Measurements from ENCODE around the gene NCKAP5.

- TF ChIP-seq SUZ12 (IDR thresholded peaks at IDR 0.05; ENCODE audit: low read depth, low read length) = no peak
- no peak for TF ChIP-seq HNRNPH1 (optimal IDR thresholded peaks at IDR 0.05; ENCODE audit: low read depth, low read length)
- TF ChIP-seq MYC (CRISPR knock-in tag; IDR thresholded peaks at IDR 0.05; ENCODE audit: borderline replicate concordance) = no peak
- no peak for TF ChIP-seq SRF (IDR thresholded peaks at IDR 0.05; ENCODE audit: low read depth, low read length)
- TF ChIP-seq KDM5A (IDR thresholded peaks at IDR 0.05; ENCODE audit: borderline replicate concordance, low read length) = no peak
- no peak for TF ChIP-seq MZF1 (CRISPR knock-in tag; IDR thresholded peaks at IDR 0.05; ENCODE audit: borderline replicate concordance)
- no peak for TF ChIP-seq ARID5B (CRISPR knock-in tag; IDR thresholded peaks at IDR 0.05)
- TF ChIP-seq GABPB1 (CRISPR knock-in tag; IDR thresholded peaks at IDR 0.05) = no peak
- TF ChIP-seq ZNF546 (CRISPR knock-in tag; conservative IDR thresholded peaks at IDR 0.05) = no peak
Measured at GRCh38 chr2:133072837-133073694, 495.2 kb downstream of the NCKAP5 start.

Measured in HepG2 (cell line).